RPMI7951 (cell line): ENCODE measurements around the gene HNRNPM. TPM values are rescaled to one million over a fixed set of nuclear protein-coding genes. Genes with fewer than 3 reads are reported as not detected.

Experiments used
- total RNA-seq: library from RNA; depleted of rRNA; stranded (reverse); fragments of >200 nt; shearing (Covaris generic); gene quantifications from 2 replicates; pipeline ENCODE4 v1.2.3, GENCODE V29; 2014; rRNA removed

Gene HNRNPM
- total RNA-seq, 1 experiment from 2014 or later: 44.6 TPM

Other genes with a start within 250 kb of the HNRNPM start
- gene CERS4, start 235.6 kb upstream of the HNRNPM start, total RNA-seq: 0.24 TPM in 1 of 2 replicates, not detected in the other
- gene CD320, start 136.6 kb upstream of the HNRNPM start, total RNA-seq: 49.7 and 71.9 TPM in 2 replicates
- gene NDUFA7, start 123.6 kb upstream of the HNRNPM start, total RNA-seq: 42.1 and 48.3 TPM in 2 replicates
- gene RPS28, start 123.5 kb upstream of the HNRNPM start, total RNA-seq: 246 and 255 TPM in 2 replicates
- 0.24 TPM in 1 of 2 replicates, not detected in the other for gene KANK3, start 101.7 kb upstream of the HNRNPM start, total RNA-seq
- gene ANGPTL4, start 80.8 kb upstream of the HNRNPM start, total RNA-seq: 9.0 and 10.4 TPM in 2 replicates
- 10.3 and 16.1 TPM in 2 replicates for gene RAB11B, start 54.6 kb upstream of the HNRNPM start, total RNA-seq
- 27.3 and 46.6 TPM in 2 replicates for gene MARCHF2, start 31.7 kb upstream of the HNRNPM start, total RNA-seq
- not detected in 2 replicates for gene PRAM1, start 57.7 kb downstream of the HNRNPM start, total RNA-seq
- 2.1 and 5.9 TPM in 2 replicates for gene ZNF414, start 69.2 kb downstream of the HNRNPM start, total RNA-seq
- gene MYO1F, start 132.5 kb downstream of the HNRNPM start, total RNA-seq: 0.36 and 0.49 TPM in 2 replicates
- gene ADAMTS10, start 165.7 kb downstream of the HNRNPM start, total RNA-seq: not detected in 2 replicates
- not detected in 2 replicates for gene NFILZ, start 185.7 kb downstream of the HNRNPM start, total RNA-seq